Measurements from ENCODE around the gene RNASE11. TPM values are rescaled to one million over a fixed set of nuclear protein-coding genes. Genes with fewer than 3 reads are reported as not detected.

RNASE11 gene
- total and polyA plus RNA-seq, 2 donors (not counting 3 experiments of a cell fraction or from before 2014, with no cell fraction given) = not detected

- dilution Hi-C loops (cut with MboI; ENCODE audit: extremely low pct_ligation_motif_present, low sequenced_read_pairs) (no loop called here), intact Hi-C loops (cut with micrococcal nuclease) (no loop called here)
- BruUV-seq (replicated peaks) = no TSS peak
- FAIRE-seq (no peak), DNase-seq (ENCODE audit: low read depth, low spot score) (no peak)
- Histone ChIP-seq H4K20me1 (replicated peaks; ENCODE audit: control insufficient read depth, extremely low read depth, insufficient read depth, low read length) (no peaks in the 10 kb centered on the region), H3K79me2 (ENCODE audit: control insufficient read depth, insufficient read depth, low read length) (no peaks in the 10 kb centered on the region), H3K27me3 (ENCODE audit: control insufficient read depth in 2 of 2, insufficient read depth in 2 of 2, low read length in 2 of 2) (peaks cover 4 to 28% of the 10 kb centered on the region in 2 experiments), H3K36me3 (ENCODE audit: control insufficient read depth in 2 of 2, extremely low read depth in 1 of 2, insufficient read depth in 2 of 2, low read length in 2 of 2) (no peaks in the 10 kb centered on the region), H3K4me1 (ENCODE audit: control insufficient read depth, extremely low read depth, insufficient read depth, low read length) (no peaks in the 10 kb centered on the region), H3K27ac (ENCODE audit: insufficient read depth, low read depth, low read length) (no peak within 1 kb of the TSS), H3K4me3 (replicated peaks in 1 of 3; ENCODE audit: insufficient read depth in 1 of 3, low read depth in 1 of 3, low read length in 3 of 3) (no peak within 1 kb of the TSS), H3K9me1 (replicated peaks; ENCODE audit: control insufficient read depth, extremely low read depth, insufficient read depth, low read length) (no peaks in the 10 kb centered on the region), H2AFZ (ENCODE audit: low read depth, low read length) (no peak within 1 kb of the TSS), H3K9ac (replicated peaks; ENCODE audit: extremely low read depth, insufficient read depth, low read length) (no peak within 1 kb of the TSS), H3K9me3 (replicated peaks; ENCODE audit: control insufficient read depth, insufficient read depth, low read length) (no peaks in the 10 kb centered on the region), H3K4me2 (ENCODE audit: insufficient read depth, low read length) (no peak within 1 kb of the TSS)
- ChIA-PET POLR2A (no interaction called here), CTCF (no interaction called here)
- TF ChIP-seq EZH2 (IDR thresholded peaks at IDR 0.05; ENCODE audit: borderline replicate concordance, low read depth, low read length, severe bottlenecking) (no peak), CTCF (IDR thresholded peaks at IDR 0.05; ENCODE audit: extremely low read depth in 1 of 2, insufficient read depth in 1 of 2, low read depth in 1 of 2, low read length in 2 of 2) (no peak), JUN (IDR thresholded peaks at IDR 0.05; ENCODE audit: borderline replicate concordance, insufficient read depth, insufficient read length, low read depth) (no peak), GATA2 (IDR thresholded peaks at IDR 0.05; ENCODE audit: insufficient read depth, insufficient read length, low read depth, low read length) (no peak), FOS (IDR thresholded peaks at IDR 0.05; ENCODE audit: borderline replicate concordance, insufficient read depth, low read length) (no peak), MYC (IDR thresholded peaks at IDR 0.05; ENCODE audit: low read depth, low read length) (no peak), POLR2AphosphoS5 (IDR thresholded peaks at IDR 0.05; ENCODE audit: insufficient read depth, low read depth, low read length) (no peak)
These were observed 3.4 kb upstream of the RNASE11 start, which contains the start of gene RNASE12 for GRCh38 chr14:20591235-20591634. Gene RNASE12 (minus strand): TSS chr14:20591376. CDS start chr14:20590723, 653 bp downstream.
